ENCODE data around the gene COL27A1. TPM values are rescaled to one million over a fixed set of nuclear protein-coding genes. Genes with fewer than 3 reads are reported as not detected.
A peak's percentile ranks its signal among the peaks of the same experiment; 100 is the strongest.

The COL27A1 gene
- total and polyA plus RNA-seq, 8 donors, result 9.7 to 109 (median 19.6) TPM

DNA sequence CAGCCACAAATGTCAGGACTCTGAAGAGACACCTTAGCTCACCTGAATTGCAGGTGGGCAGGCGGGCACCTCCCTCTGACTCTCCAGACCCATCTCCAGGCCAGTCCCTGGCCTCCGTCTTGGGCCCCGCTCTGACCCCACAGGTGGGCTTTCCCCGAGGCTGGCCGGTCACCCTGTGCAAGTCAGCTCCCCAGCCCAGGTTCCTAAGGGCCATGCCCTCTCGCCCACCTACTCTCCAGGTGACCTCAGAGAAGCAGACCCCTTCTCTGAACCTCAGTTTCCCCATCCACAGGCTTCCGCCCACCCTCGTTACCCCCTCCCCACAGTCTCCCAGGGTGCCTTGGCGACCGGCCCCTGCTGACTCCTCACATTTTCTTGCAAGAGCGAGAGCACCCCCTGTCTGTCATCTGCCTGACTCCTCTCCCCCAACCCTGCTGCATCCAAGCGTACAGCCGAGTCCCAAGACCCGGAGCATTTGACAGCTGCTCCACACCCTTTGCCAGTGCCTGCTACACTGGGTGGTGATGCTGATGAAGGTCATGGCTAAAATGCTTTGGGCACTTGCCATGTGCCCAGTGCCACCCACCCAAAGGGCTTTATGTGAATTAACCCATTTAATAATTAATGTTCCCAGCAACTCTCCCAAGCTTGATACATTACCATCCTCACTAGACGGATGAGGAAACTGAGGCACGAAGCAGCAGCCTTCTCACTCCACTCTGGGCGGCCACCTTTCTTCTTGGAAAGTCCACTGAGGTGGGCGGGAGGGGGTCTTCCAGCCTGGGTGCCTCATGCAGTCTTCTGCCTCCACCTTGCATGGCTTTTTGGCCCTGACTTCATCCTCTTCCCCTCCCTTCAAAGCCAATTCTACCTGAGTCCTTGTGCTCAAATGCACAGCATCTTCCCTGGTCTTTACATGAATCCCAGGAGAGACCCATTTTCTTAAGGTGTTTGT lies 116.5 kb downstream of the COL27A1 start:
- no peaks in the 10 kb centered on the region for H3K27me3 ChIP-seq
- FAIRE-seq (no peak), DNase-seq (peak in 5 of 6 donors; percentile 32 to 86 (median 59)), ATAC-seq (peak; percentile 50 to 89 (median 68))
- no peaks in the 10 kb centered on the region for H3K9me3 ChIP-seq
- 40 to 77% methylated on average over 18 of the region's 18 CpGs for WGBS, 2 donors
- no peak overlapping the region for H3K4me3 ChIP-seq
- H3K4me1 ChIP-seq, result no peaks in the 10 kb centered on the region
- H3K36me3 ChIP-seq, result no peaks in the 10 kb centered on the region
- no peak overlapping the region for H3K27ac ChIP-seq
- intact Hi-C loops (cut with DNase I), result no loop called here
- TF ChIP-seq, protein P1, sequence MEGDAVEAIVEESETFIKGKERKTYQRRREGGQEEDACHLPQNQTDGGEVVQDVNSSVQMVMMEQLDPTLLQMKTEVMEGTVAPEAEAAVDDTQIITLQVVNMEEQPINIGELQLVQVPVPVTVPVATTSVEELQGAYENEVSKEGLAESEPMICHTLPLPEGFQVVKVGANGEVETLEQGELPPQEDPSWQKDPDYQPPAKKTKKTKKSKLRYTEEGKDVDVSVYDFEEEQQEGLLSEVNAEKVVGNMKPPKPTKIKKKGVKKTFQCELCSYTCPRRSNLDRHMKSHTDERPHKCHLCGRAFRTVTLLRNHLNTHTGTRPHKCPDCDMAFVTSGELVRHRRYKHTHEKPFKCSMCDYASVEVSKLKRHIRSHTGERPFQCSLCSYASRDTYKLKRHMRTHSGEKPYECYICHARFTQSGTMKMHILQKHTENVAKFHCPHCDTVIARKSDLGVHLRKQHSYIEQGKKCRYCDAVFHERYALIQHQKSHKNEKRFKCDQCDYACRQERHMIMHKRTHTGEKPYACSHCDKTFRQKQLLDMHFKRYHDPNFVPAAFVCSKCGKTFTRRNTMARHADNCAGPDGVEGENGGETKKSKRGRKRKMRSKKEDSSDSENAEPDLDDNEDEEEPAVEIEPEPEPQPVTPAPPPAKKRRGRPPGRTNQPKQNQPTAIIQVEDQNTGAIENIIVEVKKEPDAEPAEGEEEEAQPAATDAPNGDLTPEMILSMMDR (IDR thresholded peaks at IDR 0.05), result peak in 1 of 4 donors; percentile 38

DNA sequence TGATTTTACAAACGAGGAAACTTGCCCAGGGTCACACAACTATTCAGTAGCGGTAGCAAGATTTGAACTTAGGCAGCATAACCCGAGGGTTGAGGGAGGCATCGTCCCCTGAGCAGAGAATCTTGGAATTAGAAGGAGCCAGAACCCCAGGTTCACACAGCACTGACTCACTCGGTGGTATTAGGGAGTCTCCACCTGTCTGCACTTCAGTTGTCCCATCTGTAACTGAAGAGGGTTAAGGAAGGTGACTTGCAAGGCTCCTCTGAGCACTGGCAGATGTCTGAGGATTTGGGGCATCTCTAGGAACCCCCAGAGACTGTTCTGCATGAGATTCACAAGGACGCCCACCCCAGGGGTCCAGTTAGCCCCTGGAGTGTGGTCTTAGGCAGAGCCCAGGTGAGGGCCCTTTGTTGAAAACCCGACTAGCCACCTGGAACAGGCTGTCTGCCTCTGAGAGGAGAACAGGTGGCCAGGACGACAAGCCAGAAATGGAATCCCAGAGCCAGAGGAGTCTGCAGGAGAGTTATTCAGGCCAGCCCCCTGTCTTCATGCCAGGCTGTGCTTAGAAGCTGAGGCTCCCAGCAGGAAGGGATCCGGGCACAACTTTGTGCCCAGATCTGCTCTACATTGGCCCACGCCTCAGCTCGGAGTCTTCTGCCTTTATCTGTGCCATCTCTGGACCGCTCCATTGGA lies 117.5 kb downstream of the COL27A1 start:
- ATAC-seq (peak; percentile 39 to 79 (median 65)), FAIRE-seq (no peak), DNase-seq (peak in 1 of 6 donors; percentile 53)
- no peaks in the 10 kb centered on the region for H3K27me3 ChIP-seq
- no peaks in the 10 kb centered on the region for H3K4me1 ChIP-seq
- 50 to 75% methylated on average over 12 of the region's 12 CpGs for WGBS, 2 donors
- H3K4me3 ChIP-seq, result no peak overlapping the region
- TF ChIP-seq, protein P1 (IDR thresholded peaks at IDR 0.05), result no peak
- H3K27ac ChIP-seq, result no peak overlapping the region
- H3K9me3 ChIP-seq, result no peaks in the 10 kb centered on the region
- H3K36me3 ChIP-seq, result no peaks in the 10 kb centered on the region
- intact Hi-C loops (cut with DNase I), result no loop called here

DNA sequence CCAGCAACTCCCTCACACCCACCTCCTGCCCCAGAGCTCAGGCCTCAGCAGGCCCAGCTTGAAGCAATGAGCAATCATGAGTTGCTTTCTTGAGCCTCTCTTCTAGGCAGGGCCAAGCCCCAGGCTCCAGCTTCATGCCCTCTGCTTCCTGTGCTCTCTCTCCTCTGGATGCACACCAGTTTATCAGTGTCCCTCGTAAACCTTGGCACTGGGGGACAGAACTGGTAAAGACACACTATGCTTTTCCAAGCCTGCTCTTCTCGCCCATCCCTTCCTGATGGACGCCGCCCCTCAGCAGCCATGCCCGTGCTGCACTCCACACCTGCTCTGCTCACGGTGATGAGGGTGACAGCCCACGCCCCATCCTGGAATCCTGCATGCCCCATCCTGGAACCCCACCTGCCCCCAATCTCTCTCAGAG lies 118.1 kb downstream of the COL27A1 start:
- ATAC-seq (no peak), FAIRE-seq (no peak), DNase-seq (peak in 1 of 6 donors; percentile 38)
- H3K27me3 ChIP-seq, result no peaks in the 10 kb centered on the region
- no peak overlapping the region for H3K27ac ChIP-seq
- TF ChIP-seq, protein P1 (IDR thresholded peaks at IDR 0.05), result no peak
- H3K36me3 ChIP-seq, result no peaks in the 10 kb centered on the region
- no peak overlapping the region for H3K4me3 ChIP-seq
- no peaks in the 10 kb centered on the region for H3K9me3 ChIP-seq
- intact Hi-C loops (cut with DNase I), result no loop called here
- no peaks in the 10 kb centered on the region for H3K4me1 ChIP-seq
- 88 to 95% methylated on average over 7 of the region's 7 CpGs for WGBS, 2 donors

DNA sequence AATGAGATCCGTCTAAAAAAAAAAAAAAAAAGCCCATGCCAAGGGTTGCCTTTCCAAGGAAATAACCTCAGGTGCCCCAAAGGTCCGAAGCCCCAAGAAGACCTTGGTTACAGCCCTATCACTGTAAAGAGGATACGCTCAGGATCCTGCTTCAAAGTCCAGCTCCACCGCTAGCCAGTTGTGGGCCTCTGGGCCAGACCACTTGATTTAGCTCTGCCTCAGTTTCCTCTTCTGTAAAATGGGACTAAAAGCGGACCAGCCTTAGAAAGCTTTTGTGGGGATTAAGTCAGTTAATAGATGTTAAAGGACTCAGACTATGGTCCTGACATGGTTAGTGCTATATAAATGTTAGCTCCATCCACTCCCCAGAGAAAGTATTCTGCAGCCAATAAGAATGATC lies 118.9 kb downstream of the COL27A1 start:
- FAIRE-seq, result no peak
- no peak for ATAC-seq
- no peaks in the 10 kb centered on the region for H3K4me1 ChIP-seq
- no peaks in the 10 kb centered on the region for H3K9me3 ChIP-seq
- H3K4me3 ChIP-seq, result no peak overlapping the region
- TF ChIP-seq, protein P1 (IDR thresholded peaks at IDR 0.05), result no peak
- H3K36me3 ChIP-seq, result no peaks in the 10 kb centered on the region
- intact Hi-C loops (cut with DNase I), result loop anchor here in 1 of 3 donors (2.0 kb wide), 1 partner anchor 119 kb away; the partner anchor contains the start of gene COL27A1
- peak in 1 of 6 donors; percentile 25 for DNase-seq
- no peaks in the 10 kb centered on the region for H3K27me3 ChIP-seq
- 91 to 96% methylated on average over 5 of the region's 5 CpGs for WGBS, 2 donors
- no peak overlapping the region for H3K27ac ChIP-seq
